Measurements from ENCODE around the gene RNU6-9.

The RNU6-9 gene

DNA sequence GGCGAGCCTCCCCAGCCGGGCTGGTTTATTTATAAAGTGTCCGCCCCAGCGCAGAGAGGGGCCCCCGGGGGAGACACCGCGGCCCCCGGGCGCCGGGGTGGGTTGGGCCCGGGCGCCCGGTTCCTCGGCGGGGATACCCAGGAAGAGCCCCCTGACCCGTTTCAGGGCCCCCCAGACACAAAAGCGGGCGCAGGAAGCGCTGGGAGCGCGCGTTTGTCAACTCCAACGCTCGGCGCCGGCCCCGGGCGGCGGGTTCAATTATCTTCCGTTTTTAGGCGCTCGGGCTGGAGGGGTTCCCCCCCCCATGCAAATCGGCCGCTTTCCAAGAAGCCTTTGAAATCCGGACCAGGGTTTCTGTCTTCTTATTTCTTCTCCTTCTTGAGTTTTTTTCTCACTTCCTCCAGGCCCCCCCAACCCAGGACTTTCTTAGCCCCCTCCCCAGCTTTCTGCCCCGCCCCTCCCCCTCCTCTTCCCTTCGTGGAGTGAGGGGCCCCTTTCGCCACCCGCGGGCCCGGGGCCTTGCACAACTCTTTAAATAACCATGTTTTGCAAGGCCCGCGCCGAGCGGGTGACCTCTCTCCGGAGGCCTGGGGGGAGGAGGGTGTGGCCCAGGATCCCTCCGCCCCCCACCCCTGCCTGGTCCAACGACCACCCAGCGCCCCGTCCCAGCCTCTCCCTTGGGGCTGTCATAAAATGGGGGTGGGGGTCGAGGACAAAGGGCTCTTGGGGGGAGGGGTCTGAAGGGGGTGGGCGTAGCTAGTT is 33.5 kb downstream of the RNU6-9 start:
- peak; percentile 27 for DNase-seq
- in situ Hi-C loops (cut with HindIII; ENCODE audit: low pct_ligation_motif_present, low pct_unique_long_range_greater_than_20kb, low sequenced_read_pairs): no loop called here

DNA sequence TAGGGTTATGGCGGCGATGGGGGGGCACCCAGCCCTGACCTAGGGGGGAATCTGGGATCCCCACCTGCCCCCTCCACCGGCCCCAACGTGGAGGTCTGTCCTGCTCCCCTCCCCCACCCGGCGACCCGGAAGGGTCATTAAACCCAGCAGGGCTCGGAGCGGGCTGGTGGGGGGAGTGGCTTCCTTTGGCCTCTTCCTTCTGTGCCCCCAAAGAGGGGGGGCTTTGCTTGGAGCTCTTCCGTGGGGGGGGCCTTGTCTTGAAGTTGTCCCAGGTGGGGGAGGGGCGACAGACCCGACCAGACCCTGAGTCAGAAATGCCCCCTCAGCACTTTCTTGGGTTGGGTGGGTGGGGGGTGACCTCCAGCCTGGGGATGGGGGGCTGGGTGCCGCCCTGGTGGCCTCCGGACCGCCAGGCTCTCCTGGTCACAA is 34.1 kb downstream of the RNU6-9 start:
- no peak for DNase-seq

DNA sequence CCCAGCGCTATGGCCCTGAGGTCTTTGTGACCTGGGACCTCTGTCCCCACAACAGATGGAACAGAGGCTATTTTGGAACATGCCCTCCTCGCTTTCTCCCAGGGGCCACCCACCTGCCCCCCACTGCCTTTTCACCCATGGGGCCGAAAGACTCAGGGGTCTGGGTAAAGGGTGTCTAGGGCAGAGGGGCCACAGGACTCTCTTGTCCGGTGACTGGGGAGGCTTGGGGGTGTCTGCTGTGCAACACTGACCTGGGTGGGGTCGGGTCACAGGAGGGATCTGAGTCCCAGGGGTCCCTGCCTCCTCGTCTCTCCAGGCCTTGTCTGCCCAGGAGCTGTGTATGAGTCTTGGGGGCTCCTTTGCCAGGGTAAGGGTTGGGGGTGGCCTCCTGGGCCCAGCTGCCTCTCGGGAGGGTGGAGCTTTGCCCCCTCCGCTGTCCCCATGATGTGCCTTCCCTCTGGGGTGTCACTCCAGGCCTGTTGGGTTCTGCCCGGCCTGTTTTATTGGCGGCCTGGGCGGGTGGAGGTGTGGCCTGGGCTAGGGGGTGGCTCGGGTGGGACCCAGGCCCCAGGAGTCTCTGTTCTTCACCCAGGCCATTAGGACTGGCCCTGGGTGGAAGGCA is 34.6 kb downstream of the RNU6-9 start:
- in situ Hi-C loops (cut with HindIII; ENCODE audit: low pct_ligation_motif_present, low pct_unique_long_range_greater_than_20kb, low sequenced_read_pairs): no loop called here
- no peak for DNase-seq

More for the DNA sequence above, 34.1 kb downstream of the RNU6-9 start:
- in situ Hi-C loops (cut with HindIII; ENCODE audit: low pct_ligation_motif_present, low pct_unique_long_range_greater_than_20kb, low sequenced_read_pairs): no loop called here

DNA sequence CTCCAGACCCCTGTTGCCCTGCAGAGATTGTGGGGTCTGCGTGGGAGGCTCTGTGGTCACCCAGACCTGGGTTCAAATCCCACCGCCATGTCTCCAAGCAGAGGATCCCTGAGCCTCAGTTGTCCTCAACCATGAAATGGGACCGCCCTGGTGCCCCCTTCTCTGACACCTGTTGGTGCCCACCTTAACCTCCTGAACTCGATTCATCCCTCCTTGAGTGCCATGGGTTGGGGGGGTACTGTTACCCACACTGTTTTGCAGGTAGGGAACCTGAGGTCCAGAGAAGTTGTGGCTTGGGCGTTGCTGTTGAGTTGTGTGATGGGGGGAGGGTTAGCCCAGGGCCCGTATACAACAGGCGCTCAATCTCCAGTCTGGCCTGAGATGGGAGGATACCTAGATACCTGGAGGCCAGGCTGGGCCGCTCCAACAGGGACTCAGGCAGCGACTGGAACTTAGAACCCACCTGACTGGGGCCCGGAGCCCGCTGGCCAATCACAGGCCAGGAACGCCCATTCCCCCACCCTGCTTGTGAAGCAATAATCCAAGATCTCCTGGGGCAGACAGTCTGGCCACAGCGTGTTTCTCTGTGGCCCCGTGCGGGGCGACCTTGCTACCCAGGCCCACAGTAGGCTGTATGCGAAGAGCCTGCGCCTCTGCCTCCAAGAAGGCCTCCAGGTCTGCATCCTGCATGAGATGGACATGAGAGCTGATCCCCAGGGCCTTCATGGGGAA is 35.4 kb downstream of the RNU6-9 start:
- in situ Hi-C loops (cut with HindIII; ENCODE audit: low pct_ligation_motif_present, low pct_unique_long_range_greater_than_20kb, low sequenced_read_pairs): no loop called here
- DNase-seq: no peak

DNA sequence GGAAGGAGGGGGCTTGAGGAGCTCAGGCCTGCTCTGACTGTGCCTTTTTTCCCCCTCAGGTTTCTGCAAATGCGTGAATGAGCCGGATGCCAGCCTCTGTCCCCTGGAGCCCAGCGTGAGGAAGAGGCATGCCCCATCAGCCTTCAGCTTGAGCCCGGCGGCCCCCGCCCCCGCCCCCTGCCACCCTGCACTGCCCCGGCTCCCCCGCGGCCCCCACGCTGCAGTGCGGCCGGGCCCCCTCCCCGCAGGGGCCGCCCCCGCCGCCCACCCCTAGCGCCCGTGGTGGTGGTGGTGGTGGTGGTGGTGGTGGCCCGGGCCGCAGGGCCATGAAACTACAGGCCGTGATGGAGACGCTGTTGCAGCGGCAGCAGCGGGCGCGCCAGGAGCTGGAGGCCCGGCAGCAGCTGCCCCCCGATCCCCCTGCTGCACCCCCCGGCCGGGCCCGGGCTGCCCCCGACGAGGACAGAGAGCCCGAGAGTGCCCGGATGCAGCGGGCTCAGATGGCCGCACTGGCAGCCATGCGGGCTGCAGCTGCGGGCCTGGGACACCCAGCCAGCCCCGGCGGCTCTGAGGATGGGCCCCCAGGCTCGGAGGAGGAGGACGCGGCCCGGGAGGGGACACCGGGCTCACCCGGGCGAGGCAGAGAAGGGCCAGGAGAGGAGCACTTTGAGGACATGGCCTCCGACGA is 36.1 kb downstream of the RNU6-9 start:
- no peak for DNase-seq
- in situ Hi-C loops (cut with HindIII; ENCODE audit: low pct_ligation_motif_present, low pct_unique_long_range_greater_than_20kb, low sequenced_read_pairs): no loop called here

DNA sequence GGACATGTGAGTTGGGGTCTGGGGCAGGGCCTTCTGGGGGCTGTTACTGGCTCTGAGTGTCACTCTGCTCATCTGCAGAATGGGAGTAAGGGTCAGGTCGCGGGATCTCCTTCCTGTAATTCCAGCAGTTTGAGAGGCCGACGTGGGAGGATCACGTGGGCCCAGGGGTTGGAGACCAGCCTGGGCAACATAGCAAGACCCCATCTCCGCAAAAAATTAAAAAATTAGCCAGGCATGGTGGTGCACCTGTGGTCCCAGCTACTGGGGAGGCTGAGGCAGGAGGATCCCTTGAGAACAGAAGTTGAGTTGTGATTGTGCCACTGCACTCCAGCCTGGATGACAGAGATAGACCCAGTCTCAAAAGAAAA is 36.6 kb downstream of the RNU6-9 start:
- no peak for DNase-seq
- in situ Hi-C loops (cut with HindIII; ENCODE audit: low pct_ligation_motif_present, low pct_unique_long_range_greater_than_20kb, low sequenced_read_pairs): no loop called here

DNA sequence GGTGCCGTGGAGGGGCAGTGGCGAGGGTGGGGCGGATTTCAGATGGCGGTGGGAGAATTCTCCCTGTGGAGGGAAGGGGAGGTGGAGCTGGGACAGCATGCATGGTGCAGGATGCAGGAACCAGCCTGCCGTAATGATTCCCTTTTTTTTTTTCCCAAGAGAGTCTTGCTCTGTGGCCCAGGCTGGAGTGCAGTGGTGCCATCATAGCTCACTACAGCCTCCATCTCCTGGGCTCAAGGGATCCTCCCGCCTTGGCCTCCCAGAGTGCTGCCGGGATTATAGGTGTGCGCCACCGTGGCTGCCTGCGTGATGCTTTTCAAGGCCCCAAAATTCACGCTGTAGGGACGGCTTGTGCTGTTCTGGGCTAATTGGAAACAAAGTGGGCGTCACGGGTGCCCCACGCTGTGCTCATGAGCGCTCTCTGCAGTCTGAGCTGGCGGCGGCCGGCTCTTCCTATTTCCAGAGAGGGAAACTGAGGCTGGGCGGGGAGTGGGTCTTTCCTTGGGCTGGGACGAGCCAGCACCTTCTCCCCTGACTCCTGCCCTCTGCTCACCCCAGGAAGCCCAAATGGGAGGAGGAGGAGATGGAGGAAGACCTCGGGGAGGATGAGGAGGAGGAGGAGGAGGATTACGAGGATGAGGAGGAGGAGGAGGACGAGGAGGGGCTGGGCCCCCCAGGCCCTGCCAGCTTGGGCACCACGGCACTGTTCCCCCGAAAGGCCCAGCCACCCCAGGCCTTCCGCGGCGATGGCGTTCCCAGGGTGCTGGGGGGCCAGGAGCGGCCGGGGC is 38.8 kb downstream of the RNU6-9 start:
- in situ Hi-C loops (cut with HindIII; ENCODE audit: low pct_ligation_motif_present, low pct_unique_long_range_greater_than_20kb, low sequenced_read_pairs): no loop called here
- DNase-seq: no peak

DNA sequence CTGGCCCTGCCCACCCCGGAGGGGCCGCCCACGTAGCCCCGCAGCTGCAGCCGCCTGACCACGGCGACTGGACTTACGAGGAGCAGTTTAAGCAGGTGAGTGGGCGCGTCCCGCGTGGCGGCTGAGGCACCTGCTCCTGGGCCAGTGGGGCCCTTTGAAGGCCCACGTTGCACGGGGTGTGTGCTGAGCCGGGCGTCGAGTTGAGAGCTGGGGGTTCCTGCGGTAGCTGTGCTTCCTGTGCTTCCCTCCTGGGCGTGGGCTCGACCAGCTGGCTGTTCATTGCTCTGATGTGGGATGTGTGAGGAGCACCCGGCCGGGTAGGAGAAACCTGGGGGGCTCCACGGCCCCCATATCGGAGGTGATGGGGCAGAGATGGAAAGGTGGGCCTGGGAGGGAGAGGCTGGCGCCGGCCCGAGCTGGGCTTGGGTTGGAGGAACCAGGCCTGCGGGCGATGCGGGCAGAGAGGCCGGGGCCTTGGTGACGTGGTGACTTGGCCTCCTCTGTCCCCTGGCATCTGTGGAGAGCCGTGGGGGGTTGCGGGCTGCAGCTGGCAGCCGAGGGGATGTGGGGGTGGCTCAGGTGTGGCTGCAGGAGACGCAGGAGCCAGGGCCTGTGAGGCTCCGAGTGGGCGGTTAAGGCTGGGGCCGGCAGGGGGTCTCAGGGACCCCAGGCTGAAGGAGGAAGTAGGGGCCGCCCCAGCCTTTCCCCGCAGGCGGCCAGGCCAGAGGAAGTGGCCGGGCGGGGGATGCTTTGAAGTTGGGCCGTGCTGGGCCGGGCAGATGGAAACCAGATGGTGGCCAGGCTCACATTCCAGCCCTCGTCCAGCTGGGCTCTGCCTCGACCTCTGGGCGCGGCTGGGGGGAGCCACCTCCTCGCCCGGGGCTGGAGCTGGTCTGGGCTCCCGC is 39.6 kb downstream of the RNU6-9 start:
- no peak for DNase-seq
- in situ Hi-C loops (cut with HindIII; ENCODE audit: low pct_ligation_motif_present, low pct_unique_long_range_greater_than_20kb, low sequenced_read_pairs): no loop called here

DNA sequence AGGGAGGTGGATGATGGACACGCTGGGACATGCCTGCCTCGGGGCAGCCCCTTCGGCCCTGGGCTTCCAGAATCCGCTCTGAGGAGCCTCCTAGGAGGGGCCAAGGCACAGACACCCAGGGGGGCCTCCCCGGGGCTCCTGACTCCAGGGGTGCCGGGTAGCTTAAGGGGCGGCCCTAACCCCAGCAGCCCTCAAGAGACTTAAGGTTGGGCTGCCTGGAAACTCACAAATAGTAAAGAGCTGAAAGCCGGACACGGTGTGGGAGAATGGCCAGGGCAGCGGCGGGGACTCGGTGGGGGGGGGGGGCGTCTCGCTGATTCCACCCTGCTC is 40.2 kb downstream of the RNU6-9 start:
- in situ Hi-C loops (cut with HindIII; ENCODE audit: low pct_ligation_motif_present, low pct_unique_long_range_greater_than_20kb, low sequenced_read_pairs): no loop called here
- DNase-seq: no peak

DNA sequence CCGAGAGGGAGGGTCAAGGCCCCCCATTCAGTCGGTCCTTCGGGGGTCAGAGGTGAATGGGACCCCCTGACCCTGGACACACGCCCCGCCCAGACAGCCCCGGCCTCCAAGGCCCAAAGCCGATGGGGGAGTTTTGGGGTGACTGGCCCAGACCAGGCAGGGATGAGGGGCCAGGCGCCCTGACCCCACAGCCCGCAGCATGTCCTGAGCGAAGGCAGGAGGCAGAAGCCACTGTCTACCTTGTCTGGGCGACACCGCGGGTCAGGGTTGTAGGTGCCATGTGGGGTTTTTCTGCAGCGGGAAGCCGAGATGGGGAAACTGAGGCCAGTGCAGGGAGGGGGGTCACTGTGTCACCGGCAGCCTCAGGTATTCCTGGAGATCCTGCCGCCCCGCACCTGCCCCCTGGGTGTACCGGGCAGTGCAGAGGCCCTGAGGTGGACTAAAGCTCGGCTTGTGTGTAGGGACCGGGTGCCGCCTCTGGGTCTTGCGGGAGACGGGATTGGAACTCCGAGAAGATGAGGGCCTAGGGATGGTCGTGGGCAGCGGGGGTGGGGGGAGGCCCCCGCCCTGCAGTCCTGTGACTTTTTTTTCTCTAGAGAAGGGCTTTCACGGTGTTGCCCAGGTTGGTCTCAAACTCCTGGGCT is 41.0 kb downstream of the RNU6-9 start:
- no peak for DNase-seq
- in situ Hi-C loops (cut with HindIII; ENCODE audit: low pct_ligation_motif_present, low pct_unique_long_range_greater_than_20kb, low sequenced_read_pairs): no loop called here

DNA sequence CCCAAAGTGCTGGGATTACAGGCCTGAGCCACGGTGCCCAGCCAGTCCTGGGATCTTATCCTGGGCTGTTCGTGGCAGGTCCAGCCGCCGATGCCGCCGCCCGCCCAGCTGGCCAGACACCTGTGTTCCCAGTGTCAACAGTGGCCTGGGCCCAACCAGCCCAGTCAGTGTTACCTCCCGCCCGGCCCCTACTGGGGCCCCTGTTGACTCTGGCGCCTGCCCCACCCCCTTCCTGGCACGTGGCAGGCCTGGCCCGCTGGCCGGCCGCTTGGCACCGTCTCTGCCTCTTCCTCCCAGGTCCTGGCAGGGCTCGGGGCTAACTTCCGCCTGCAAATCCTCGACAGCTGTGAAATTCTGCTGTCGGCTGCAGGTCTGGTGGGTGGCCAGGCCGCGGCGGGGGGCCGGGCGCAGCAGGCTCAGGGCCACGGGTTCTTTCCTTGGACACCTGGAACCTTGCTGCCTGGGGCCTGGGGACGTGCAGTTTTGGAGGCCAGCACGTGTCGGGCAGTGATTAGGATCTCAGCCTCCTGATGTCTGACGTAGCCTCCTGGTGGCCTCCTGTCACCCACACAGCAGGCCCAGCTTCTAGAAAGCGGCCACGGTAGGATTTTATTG is 41.7 kb downstream of the RNU6-9 start:
- no peak for DNase-seq
- in situ Hi-C loops (cut with HindIII; ENCODE audit: low pct_ligation_motif_present, low pct_unique_long_range_greater_than_20kb, low sequenced_read_pairs): no loop called here

DNA sequence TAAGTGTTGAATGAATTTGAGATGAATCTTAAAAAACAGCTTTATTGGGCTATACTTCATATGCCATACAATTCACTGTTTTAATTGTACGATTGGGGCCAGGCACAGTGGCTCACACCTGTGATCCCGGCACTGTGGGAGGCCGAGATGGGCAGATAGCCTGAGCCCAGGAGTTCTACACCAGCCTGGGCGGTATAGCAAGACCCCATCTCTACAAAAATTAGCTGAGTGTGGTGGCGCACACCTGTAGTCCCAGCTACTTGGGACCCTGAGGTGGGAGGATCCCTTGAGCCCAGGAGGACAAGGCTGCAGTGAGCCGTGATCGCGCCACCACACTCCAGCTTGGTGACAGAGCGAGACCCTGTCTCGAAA is 42.9 kb downstream of the RNU6-9 start:
- in situ Hi-C loops (cut with HindIII; ENCODE audit: low pct_ligation_motif_present, low pct_unique_long_range_greater_than_20kb, low sequenced_read_pairs): no loop called here
- no peak for DNase-seq

DNA sequence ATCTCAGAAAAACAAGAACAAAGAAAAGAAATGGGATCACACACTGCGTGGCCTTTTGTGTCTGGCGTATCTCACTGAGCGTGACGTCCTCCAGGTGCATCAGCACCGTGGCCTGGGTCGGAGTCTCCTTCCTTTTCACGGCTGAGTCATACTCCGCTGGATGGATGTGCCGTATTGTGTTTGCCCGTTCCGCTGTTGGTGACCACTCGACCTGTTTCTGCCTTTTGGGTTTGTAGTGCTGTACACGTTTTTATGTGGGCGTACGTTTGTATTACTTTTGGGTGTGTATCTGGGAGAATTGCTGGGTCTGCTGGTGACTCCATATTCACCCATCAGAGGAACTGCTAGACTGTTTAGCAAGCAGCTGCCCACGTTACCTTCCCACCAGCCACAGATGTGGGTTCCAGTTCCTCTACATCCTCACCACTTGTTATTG is 44.0 kb downstream of the RNU6-9 start:
- DNase-seq: no peak
- in situ Hi-C loops (cut with HindIII; ENCODE audit: low pct_ligation_motif_present, low pct_unique_long_range_greater_than_20kb, low sequenced_read_pairs): no loop called here

DNA sequence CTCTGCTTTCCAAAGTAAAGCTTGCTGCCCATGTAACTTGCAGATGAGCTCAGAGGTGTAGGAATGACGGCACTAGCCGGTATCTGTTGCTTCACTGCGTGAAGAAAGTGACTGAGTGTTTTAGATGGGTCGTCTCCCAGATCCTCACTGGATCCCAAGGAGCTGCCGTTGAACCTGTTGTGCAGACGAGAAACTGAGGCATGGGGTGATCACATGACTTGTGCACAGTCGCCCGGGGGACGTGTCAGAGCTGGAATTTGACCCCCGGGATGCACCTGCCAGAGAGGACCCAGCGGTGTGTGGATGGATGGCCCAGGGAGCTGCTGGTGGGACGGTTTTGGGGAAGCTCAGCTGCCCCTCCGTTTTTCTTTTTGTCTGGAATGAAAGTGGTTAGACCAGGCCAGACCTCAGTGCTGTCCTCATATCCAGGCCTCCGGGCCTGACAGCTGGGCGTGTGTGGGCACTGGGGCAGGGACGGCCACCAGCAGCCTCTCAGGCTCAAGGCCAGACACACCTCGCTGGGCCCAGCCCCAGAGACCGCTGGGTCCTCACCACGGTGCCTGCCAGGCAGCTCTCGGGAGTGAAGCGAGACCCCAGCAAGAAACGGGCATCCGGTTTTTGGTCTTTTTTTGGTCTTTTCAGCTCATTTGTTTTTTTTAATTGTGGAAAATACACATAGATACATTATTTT is 45.1 kb downstream of the RNU6-9 start:
- DNase-seq: no peak
- in situ Hi-C loops (cut with HindIII; ENCODE audit: low pct_ligation_motif_present, low pct_unique_long_range_greater_than_20kb, low sequenced_read_pairs): no loop called here

DNA sequence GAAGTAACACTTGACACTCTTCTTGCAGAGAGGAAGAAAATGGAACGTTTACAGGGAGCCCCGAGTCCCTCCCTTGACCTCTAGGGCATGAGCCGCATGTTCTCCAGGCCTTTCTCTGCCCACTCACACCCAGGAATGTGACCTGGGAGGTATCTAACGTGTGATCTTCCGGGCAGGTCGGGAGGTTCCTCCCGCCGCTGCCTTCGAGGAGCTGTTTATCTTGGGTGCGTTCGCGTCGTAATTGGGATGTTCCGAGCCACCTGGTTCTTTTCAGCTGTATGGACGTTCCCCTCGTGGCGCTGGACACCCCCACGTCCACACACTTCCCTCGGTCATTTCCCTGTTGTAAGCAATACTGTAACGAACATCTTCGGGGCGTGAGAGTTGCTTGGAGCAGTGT is 46.2 kb downstream of the RNU6-9 start:
- DNase-seq: no peak
- in situ Hi-C loops (cut with HindIII; ENCODE audit: low pct_ligation_motif_present, low pct_unique_long_range_greater_than_20kb, low sequenced_read_pairs): no loop called here

DNA sequence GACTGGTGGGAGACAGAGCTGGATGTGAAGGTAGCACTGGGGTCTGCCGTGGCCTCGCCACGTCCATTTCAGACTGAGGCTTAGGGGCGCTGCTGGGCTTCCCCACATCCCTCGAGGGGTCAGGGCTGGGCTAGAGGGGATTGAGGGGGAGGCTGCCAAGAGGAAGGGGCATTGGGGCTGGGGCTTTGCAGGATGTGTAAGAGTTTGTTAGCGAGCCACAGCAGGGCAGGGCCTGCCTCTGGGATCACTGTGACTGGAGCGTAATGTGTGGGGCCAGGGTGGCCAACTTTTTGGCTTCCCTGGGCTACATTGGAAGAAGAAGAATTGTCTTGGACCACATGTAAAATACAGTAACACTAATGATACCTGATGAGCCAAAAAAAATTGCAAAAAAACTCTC is 46.6 kb downstream of the RNU6-9 start:
- DNase-seq: no peak
- in situ Hi-C loops (cut with HindIII; ENCODE audit: low pct_ligation_motif_present, low pct_unique_long_range_greater_than_20kb, low sequenced_read_pairs): no loop called here

Measured in ACHN (cell line).